ENCODE results near the gene PIN1. TPM values are rescaled to one million over a fixed set of nuclear protein-coding genes. Genes with fewer than 3 reads are reported as not detected.

PIN1 gene
- total and polyA plus RNA-seq, 2 of the 8 experiments (the other 6 are each of a cell fraction or from before 2014, with no cell fraction given): 78.3 to 90.8 TPM

GRCh38 chr19:9834307-9834725, 802 bp upstream of the PIN1 start:
- Histone ChIP-seq H3K79me1 (ENCODE audit: low read depth, low read length) (peaks cover 14% of the 10 kb centered on the region), H3K23ac (ENCODE audit: insufficient read length) (no peak overlapping the region), H2AFZ (ENCODE audit: low read length) (no peak overlapping the region), H2BK5ac (ENCODE audit: low read depth, low read length) (no peak overlapping the region), H2BK20ac (ENCODE audit: low read length) (no peak overlapping the region), H3K4me2 (ENCODE audit: insufficient read depth in 1 of 2, low read depth in 2 of 2, low read length in 2 of 2) (peak overlapping the region; percentile 5 to 41; a peak in 2 of 4 replicates), H4K5ac (ENCODE audit: insufficient read length, low read depth, low read length) (no peak overlapping the region), H3K9me3 (ENCODE audit: insufficient read depth in 2 of 2, low read depth in 1 of 2, low read length in 1 of 2) (no peaks in the 10 kb centered on the region), H3K9ac (replicated peaks in 1 of 4; ENCODE audit: extremely low read depth in 1 of 4, low read depth in 3 of 4, low read length in 3 of 4) (no peak overlapping the region), H4K8ac (ENCODE audit: extremely low read depth, insufficient read depth, low read length) (no peak overlapping the region; the same call in 1 of the 2 replicates), H3K14ac (ENCODE audit: insufficient read length) (no peak overlapping the region), H3K56ac (replicated peaks; ENCODE audit: insufficient read length, low read depth, low read length) (peak overlapping the region; percentile 1), H2AK5ac (ENCODE audit: low read depth, low read length) (no peak overlapping the region), H3K4me3 (ENCODE audit: extremely low read depth in 1 of 4, insufficient read depth in 2 of 4, low read depth in 3 of 4, low read length in 4 of 4) (peak overlapping the region in 2 of 4 experiments; percentile 24 to 49; a peak in 3 of 8 replicates), H3K18ac (ENCODE audit: extremely low read depth, low read length) (no peak overlapping the region), H3K23me2 (ENCODE audit: low read depth, low read length) (peaks cover 6% of the 10 kb centered on the region; the same call in 1 of the 2 replicates), H3K36me3 (ENCODE audit: control insufficient read depth in 2 of 4, insufficient read depth in 4 of 4, low read length in 3 of 4) (peaks cover 4 to 18% (median 11%) of the 10 kb centered on the region in 4 experiments; a peak in 7 of 8 replicates), H2BK120ac (replicated peaks; ENCODE audit: low read depth, low read length) (no peak overlapping the region), H4K20me1 (replicated peaks in 1 of 2; ENCODE audit: control insufficient read depth in 1 of 2, insufficient read depth in 2 of 2, low read length in 2 of 2) (peaks cover 6 to 16% of the 10 kb centered on the region in 2 experiments), H2BK12ac (ENCODE audit: low read depth, low read length) (no peak overlapping the region), H2BK15ac (ENCODE audit: low read length) (no peak overlapping the region), H3K4ac (replicated peaks; ENCODE audit: insufficient read length, low read depth, low read length) (no peak overlapping the region), H4K91ac (replicated peaks; ENCODE audit: insufficient read length, low read length) (no peak overlapping the region), H3K27me3 (replicated peaks in 1 of 4; ENCODE audit: control insufficient read depth in 3 of 4, extremely low read depth in 1 of 4, insufficient read depth in 3 of 4, low read length in 3 of 4) (no peaks in the 10 kb centered on the region), H3K79me2 (ENCODE audit: control insufficient read depth in 1 of 2, insufficient read depth in 2 of 2, low read length in 2 of 2) (peaks cover 5 to 27% of the 10 kb centered on the region in 2 experiments), H3K27ac (ENCODE audit: low read depth, low read length) (no peak overlapping the region), H3K4me1 (replicated peaks in 1 of 4; ENCODE audit: control insufficient read depth in 3 of 4, insufficient read depth in 4 of 4, low read length in 3 of 4) (peaks cover 0 to 4% (median 1%) of the 10 kb centered on the region in 4 experiments; a peak in 3 of 7 replicates)
- FAIRE-seq: no peak
- ChIA-PET CTCF (ENCODE audit: partially characterized antibody) (interaction anchor here (0.7 to 1.4 kb wide), 3 partner anchors 11 to 33 kb away, joined by 3 to 5 read pairs (median 4); no protein-coding TSS in a partner anchor), POLR2A (ENCODE audit: partially characterized antibody) (interaction anchor here (1.3 to 2.1 kb wide), 2 partner anchors 9 to 186 kb away, joined by 3 to 6 read pairs; no protein-coding TSS in a partner anchor)
- WGBS, 2 experiments (ENCODE audit: extremely low coverage in 1 of 2, insufficient coverage in 1 of 2, insufficient read length in 1 of 2, insufficient replicate concordance in 2 of 2, low coverage in 1 of 2, low lambda C conversion rate in 2 of 2, missing lambda C conversion rate in 1 of 2): 76% methylated on average over 6 of the region's 6 CpGs; no CpG with 5 or more reads in 1 of the 2 experiments
- DNase-seq (ENCODE audit: low read depth in 1 of 2, low spot score in 2 of 2): no peak
- TF ChIP-seq CBX8 (IDR thresholded peaks at IDR 0.05; ENCODE audit: borderline replicate concordance, low read depth, low read length): no peak
- TF ChIP-seq BRCA1 (IDR thresholded peaks at IDR 0.05; ENCODE audit: low read depth, low read length): no peak
- TF ChIP-seq KDM4A (IDR thresholded peaks at IDR 0.05; ENCODE audit: low read depth, low read length, severe bottlenecking): no peak
- TF ChIP-seq HDAC6 (IDR thresholded peaks at IDR 0.05; ENCODE audit: low read depth, low read length): no peak
- TF ChIP-seq HDAC2 (IDR thresholded peaks at IDR 0.05; ENCODE audit: borderline replicate concordance in 1 of 2, low read depth in 2 of 2, low read length in 2 of 2): 0 out of 4 replicates have a peak, but pooled peaks of 1 of the 2 experiments have one; percentile 25
